NCI-H226 (cell line): Measurements from ENCODE around the gene TRIP6.
A peak's percentile ranks its signal among the peaks of the same experiment; 100 is the strongest.

Experiments used
- DNase-seq: peaks from one replicate; pipeline ENCODE4 v3.0.0-alpha.2; 2015

Gene TRIP6

GRCh38 chr7:100867040-100867775 lies at the start of gene TRIP6:
Gene TRIP6 (plus strand): TSS chr7:100867387. CDS start chr7:100867498, 111 bp downstream.
- peak; percentile 97 for DNase-seq

GRCh38 chr7:100818366-100818765 lies 48.8 kb upstream of the TRIP6 start:
- DNase-seq: no peak

GRCh38 chr7:100818825-100819224 lies 48.4 kb upstream of the TRIP6 start:
- no peak for DNase-seq

- no peak for DNase-seq
Measured at GRCh38 chr7:100819586-100819985, 47.6 kb upstream of the TRIP6 start.

- no peak for DNase-seq
Measured at GRCh38 chr7:100822236-100823139, 44.7 kb upstream of the TRIP6 start.

GRCh38 chr7:100823140-100823525 lies 44.1 kb upstream of the TRIP6 start:
- DNase-seq: no peak

- no peak for DNase-seq
Measured at GRCh38 chr7:100823534-100823933, 43.7 kb upstream of the TRIP6 start.

GRCh38 chr7:100824499-100825214 lies 42.5 kb upstream of the TRIP6 start:
- DNase-seq: no peak

- no peak for DNase-seq
Measured at GRCh38 chr7:100825215-100825671, 41.9 kb upstream of the TRIP6 start.

GRCh38 chr7:100825751-100826513 lies 41.3 kb upstream of the TRIP6 start:
- DNase-seq: no peak

GRCh38 chr7:100826514-100827329 lies 40.5 kb upstream of the TRIP6 start:
- no peak for DNase-seq

GRCh38 chr7:100827330-100828226 lies 39.6 kb upstream of the TRIP6 start, which contains the start of gene EPHB4:
Gene EPHB4 (minus strand): TSS chr7:100827523. CDS start chr7:100827030, 493 bp downstream.
- DNase-seq: peak; percentile 89

- no peak for DNase-seq
Measured at GRCh38 chr7:100829150-100829716, 38.0 kb upstream of the TRIP6 start.

- no peak for DNase-seq
Measured at GRCh38 chr7:100830396-100830795, 36.8 kb upstream of the TRIP6 start.

- DNase-seq: no peak
Measured at GRCh38 chr7:100832281-100832633, 34.9 kb upstream of the TRIP6 start.

GRCh38 chr7:100835903-100836811 lies 31.0 kb upstream of the TRIP6 start:
- DNase-seq: peak; percentile 87

GRCh38 chr7:100836812-100837098 lies 30.4 kb upstream of the TRIP6 start:
- no peak for DNase-seq

- peak; percentile 90 for DNase-seq
Measured at GRCh38 chr7:100837099-100837836, 29.9 kb upstream of the TRIP6 start.
